NCI-H524 (cell line): ENCODE data around the gene PTGR1.
"Not testable (repeated sequence)": the region's sequence is repeated elsewhere in the genome, so short reads cannot be mapped to it uniquely, and the experiment has no call there.

Experiments
- DNase-seq, 2 experiments: peaks; one replicate each; lab custom pipeline; 2025; lab: John Stamatoyannopoulos, UW

The PTGR1 gene

GRCh38 chr9:111613436-111614040 lies 14.1 kb upstream of the PTGR1 start:
- DNase-seq, result peak in 1 of 2 experiments; percentile 28

- no peak for DNase-seq
Measured at GRCh38 chr9:111610845-111611244, 11.4 kb upstream of the PTGR1 start.

- DNase-seq, result no peak
Measured at GRCh38 chr9:111610149-111610548, 10.7 kb upstream of the PTGR1 start.

- no peak for DNase-seq
Measured at GRCh38 chr9:111605041-111605559, 5.7 kb upstream of the PTGR1 start.

- DNase-seq, result no peak
Measured at GRCh38 chr9:111604054-111604615, 4.7 kb upstream of the PTGR1 start.

DNA sequence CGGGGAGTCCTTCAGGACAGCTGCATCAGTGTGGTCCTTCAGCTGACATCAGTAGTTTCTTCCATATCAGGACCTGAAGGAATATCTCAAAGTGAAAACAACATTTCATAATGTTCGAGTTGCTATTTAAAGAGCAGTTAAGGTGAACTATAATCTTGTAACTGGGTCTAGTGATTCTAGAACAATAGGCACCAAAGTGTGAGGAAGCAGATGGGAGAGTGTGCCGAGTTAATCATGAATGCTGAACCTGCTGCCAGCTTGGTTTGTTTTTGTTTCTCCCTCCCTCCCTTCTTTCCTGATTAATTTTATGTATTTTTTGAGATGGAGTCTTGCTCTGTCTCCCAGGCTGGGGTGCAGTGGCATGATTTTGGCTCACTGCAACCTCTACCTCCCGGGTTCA lies 3.6 kb upstream of the PTGR1 start:
- no peak for DNase-seq

DNA sequence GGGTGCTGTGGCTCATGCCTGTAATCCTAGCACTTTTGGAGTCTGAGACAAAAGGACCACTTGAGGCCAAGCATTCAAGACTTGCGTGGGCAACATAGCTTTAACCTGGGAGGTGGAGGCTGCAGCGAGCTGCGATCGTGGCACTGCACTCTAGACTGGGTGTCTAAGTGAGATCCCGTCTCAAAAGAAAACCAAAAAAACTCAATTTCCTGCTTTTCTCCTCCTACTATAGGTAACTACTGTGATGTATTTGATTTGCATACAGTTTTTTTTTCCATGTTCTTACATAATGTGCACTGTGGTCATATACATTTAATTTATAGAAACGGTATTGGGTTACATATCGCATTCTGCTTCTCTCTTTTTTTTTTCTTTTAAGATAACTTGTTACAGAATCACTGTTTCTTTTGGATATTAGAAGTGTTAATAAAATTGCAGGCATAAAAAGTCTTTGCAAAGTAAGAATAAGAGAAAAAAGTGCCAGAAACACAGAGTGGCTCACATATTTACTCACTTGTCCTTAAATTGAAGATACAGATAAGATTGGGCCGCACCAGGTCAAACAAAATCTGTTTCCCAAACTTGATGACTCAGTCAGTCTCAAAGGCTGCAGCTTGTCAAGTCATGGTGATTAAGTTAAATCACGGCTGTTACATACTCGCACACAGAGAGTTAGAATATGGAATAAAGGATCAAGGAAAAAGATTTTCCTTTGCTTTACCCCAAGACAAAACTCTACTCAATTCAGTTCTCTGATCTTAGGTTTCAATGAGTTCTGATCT lies 2.0 kb upstream of the PTGR1 start:
- DNase-seq, result no peak

DNA sequence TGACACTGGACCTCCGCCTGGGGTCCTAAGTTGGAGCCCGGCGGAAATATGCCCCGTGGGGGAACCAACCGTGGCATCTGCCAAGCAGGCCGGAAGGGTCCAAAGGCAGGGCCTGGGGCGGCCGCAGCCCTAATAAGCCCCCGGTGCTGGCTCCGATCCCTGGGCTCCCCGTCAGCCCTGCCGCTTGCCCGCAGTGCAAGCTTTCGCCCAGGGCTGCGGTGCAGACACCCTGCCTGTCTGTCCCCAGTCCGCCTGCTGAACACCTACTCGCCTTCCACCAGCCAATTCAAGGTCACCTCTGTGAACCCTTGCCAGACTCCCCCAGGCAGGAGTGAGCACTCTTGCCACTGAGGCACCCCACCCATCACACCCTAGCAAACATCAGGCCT lies 502 bp upstream of the PTGR1 start:
- DNase-seq, result no peak

GRCh38 chr9:111598733-111599091 lies 735 bp downstream of the PTGR1 start:
- peak in 1 of 2 experiments; percentile 24 for DNase-seq

DNA sequence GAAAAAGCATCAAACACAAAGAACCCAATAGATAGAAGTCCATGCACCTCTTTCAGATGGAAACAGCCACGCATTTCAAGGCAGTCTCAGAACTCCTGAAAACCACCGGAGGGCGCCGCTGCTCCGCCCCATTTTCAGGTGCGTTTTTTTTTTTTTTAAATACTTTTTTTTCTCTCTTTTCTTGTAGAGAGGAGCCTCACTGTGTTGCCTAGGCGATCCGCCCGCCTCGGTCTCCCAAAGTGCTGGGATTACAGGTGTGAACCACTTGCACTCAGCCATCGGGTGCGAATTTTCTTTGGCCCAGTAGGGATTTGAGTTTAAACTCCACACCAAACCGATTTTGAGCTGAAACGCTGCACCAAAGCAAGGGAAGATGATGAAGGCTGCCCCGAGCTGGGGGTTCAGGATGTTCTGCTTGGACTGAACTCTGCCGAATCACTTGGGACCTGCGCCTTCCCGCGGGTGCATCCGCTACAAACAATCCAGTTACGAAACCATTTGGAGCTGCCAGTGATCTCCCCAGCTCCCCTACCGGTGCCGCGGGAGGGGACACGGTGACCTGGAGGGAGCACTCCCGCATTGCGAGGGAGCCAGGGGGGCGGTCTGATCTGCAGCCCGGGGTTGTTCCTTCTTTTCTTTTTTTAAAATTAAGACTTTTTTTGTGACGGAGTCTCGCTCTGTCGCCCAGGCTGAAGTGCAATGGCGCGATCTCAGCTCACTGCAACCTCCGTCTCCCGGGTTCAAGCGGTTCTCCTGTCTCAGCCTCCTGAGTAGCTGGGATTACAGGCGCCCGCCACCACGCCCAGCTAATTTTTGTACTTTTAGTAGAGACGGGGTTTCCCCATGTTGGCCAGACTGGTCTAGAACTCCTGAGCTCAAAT lies 1.4 kb downstream of the PTGR1 start:
- DNase-seq, result peak; percentile 44 to 60

- DNase-seq, result no peak
Measured at GRCh38 chr9:111588846-111589245, 10.6 kb downstream of the PTGR1 start.

DNA sequence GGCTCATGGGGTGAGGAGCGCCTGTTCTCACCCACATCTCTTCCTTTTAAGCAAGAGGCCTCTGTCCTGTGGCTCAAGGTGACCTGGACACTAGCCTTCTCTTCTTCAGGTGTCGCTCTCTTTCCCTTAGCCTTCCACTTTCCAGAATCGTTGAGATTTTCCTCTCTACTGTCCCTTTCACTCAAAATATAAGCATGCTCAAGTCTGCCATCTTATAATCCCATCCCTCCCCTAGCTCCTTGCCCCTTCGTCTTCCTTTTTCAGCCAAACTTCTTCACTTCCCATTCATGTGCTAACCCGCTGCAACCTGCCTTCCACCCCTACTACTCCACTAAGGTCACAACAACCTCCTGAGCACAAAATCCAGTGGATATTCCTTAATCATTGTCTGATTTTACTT lies 13.1 kb downstream of the PTGR1 start:
- no peak for DNase-seq

DNA sequence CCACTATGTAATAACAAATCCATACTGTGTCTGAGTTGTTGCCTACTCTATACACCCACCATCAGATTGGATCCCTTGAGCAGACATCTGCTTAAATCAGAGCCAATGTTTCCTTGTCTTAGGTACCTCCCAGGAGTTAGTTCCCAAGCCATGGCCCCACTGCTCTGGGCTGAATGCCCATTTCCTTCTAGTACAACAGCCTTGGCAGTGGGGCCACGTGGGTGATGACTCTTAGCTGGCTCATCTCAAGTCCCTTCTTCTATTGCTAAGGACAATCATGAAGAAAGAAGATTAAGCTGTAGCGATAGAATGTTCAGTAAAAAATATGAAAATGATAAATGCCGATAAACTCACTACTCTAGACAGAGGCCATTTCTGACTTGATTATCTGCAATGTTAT lies 16.6 kb downstream of the PTGR1 start:
- DNase-seq, result no peak

DNA sequence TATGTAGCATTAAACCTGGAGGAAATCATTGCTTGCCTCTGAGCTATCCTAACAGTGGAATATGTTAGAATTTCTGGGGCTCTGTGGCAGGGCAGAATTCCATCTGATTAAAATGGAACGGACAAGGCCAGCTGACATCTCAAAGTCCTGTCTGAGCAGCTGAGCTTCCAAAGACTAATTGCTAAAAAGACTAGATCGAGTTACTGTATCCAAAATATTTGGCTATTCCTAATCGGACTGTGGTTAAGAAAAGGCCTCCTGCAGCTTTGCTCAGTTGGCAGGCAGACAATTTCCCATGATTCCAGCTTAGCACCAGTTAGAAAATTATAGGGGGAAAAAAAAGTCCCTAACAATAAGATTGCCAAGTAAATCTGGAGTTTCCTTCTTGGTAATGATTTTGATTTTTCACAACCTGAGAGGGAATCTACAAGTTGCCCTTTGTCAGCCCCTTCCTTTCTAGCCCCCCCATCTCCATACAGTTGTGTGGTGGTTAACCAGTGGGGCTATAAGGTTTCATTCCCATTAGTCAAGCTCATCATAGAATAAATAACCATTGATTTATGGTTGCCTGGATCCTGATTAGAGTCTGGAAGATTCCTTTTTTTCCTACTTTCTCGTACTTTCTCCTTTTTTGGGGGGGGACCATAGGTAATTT lies 26.4 kb downstream of the PTGR1 start:
- DNase-seq, result no peak

- not testable (repeated sequence) for DNase-seq
Measured at GRCh38 chr9:111568127-111568526, 31.3 kb downstream of the PTGR1 start.

DNA sequence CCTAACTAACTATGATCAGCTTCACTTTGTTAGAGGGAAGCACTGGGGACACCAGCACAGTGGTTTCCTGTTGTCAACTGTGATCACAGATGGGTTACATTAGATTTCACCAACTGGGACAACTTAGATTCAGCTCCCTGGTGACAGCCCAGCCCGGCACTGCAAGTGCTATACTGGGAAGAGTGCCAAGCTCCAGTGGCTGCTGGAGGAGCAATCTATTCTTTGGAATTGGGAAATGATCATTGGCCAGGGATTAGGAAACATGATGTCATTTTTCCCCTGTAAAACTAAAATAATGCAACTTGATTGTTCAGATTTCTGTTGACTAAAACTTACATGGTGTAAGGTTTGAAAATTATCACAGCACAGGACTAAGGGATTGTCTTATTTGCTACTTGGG lies 33.2 kb downstream of the PTGR1 start:
- DNase-seq, result no peak

DNA sequence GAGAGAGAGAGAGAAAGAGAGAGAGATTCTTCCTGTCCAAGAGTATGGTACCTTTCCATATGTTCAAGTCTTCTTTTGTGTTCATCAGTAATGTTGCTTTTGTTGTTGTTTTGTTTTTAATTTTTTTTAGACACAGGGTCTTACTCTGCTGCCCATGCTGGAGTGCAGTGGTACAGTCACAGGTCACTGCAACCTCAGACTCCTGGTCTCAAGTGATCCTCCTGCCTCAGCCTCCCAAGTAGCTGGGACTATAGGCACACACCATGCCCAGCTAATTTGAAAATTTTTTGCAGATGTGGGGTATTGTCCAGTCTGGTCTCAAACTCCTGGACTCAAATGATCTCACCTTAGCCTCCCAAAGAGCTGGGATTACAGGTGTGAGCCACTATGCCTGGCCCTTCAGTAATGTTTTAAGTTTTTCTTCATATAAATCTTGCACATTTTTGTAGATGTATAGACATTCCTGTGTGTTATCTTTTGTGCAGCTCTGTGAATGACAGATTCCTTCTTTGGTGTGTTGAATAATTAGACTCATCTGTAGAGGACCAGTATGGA lies 38.2 kb downstream of the PTGR1 start:
- DNase-seq, result no peak

DNA sequence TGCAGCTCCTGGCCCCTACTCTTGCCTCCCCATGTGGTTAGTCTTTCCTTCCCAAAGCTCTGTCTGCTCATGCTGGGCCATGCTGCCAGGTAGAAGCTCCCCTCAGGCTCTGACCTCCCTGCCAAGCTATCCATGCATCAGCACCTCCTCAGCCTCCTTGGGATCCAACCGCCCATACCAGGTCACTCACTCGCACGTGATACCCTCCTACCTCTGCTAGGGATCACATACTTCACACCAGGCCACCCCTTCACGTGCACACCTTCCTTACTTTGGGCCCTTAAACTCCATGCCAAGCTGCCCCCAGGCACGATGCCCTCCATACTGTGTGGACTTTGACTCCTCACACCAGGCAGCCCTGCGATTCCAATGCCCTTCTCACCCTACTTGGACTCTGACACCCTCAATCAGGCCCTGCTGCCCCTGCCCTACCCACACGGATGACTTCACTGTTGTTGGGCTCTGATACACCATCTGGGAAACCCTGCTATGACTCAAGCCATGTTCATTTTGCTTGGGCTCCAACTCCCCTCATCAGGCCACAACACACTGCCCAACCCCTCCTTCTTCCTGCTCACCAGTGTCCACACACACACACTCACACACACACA lies 40.3 kb downstream of the PTGR1 start:
- DNase-seq, result no peak

DNA sequence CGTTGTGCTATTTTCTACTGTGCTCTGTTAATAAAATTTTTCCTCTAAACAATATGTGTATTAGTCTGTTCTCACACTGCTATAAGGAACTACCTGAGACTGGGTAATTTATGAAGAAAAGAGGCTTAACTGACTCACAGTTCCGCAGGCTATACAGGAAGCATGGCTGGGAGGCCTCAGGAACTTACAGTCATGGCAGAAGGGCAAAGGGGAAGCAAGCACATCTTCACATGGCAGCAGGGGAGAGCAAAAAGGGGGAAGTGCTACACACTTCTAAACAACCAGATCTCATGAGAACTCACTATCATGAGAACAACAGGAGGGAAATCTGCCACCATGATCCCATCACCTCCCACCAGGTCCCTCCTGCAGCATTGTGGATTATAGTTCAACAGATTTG lies 44.0 kb downstream of the PTGR1 start:
- DNase-seq, result not testable (repeated sequence)

DNA sequence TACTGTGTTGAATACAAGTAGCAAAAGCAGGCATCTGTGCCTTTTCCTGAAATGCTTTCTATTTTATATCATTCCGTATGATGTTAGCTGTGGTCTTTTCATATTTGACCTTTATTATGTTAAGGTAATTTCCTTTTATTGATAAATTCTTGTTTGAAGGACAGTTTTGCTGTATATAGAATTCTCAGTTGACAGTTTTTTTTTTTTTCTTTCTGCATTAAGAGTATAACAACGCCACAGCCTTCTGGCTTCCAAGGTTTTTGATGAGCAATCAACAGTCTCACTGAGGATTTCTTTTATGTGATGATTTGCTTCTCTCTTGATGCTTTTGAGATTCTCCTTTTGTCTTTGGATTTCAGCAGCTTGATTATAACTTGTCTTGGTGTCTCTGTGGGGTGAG lies 50.8 kb downstream of the PTGR1 start:
- no peak for DNase-seq
